Osteoblast (primary cell): ENCODE results near the gene LRRFIP1. TPM values are rescaled to one million over a fixed set of nuclear protein-coding genes. Genes with fewer than 3 reads are reported as not detected.

ENCODE experiments used
- DNase-seq: peaks from one replicate; pipeline ENCODE4 v3.0.0; 2011; ENCODE audit warnings: low spot score, mixed read lengths; ENCODE audit not compliant: insufficient read length; ENCODE audit errors: missing footprints
- H2AFZ ChIP-seq: 2 replicates; pipeline ENCODE4 v1.6.0; 2011; ENCODE audit warnings: mild to moderate bottlenecking, low read length
- H3K27ac ChIP-seq: 2 replicates; pipeline ENCODE4 v1.5.1; 2011; ENCODE audit warnings: mild to moderate bottlenecking, low read depth, low read length, moderate library complexity
- H3K27me3 ChIP-seq: 2 replicates; pipeline ENCODE4 v1.6.0; 2012; ENCODE audit warnings: mild to moderate bottlenecking, control low read depth, inconsistent platforms, low read length, moderate library complexity; ENCODE audit not compliant: insufficient read depth
- H3K36me3 ChIP-seq: 2 replicates; pipeline ENCODE4 v1.5.1; 2011; ENCODE audit warnings: mild to moderate bottlenecking, low read length, control low read depth, moderate library complexity; ENCODE audit not compliant: insufficient read depth
- H3K4me1 ChIP-seq: 2 replicates; pipeline ENCODE4 v1.5.1; 2011; ENCODE audit warnings: mild to moderate bottlenecking, low read length, control low read depth, moderate library complexity; ENCODE audit not compliant: insufficient read depth
- H3K4me2 ChIP-seq: 2 replicates; pipeline ENCODE4 v1.6.0; 2011; ENCODE audit warnings: mild to moderate bottlenecking, low read length; ENCODE audit not compliant: insufficient read depth
- H3K4me3 ChIP-seq: fragments of 200-600 bp; sonication (generic); 3 replicates; pipeline ENCODE4 v1.5.1; 2012; ENCODE audit warnings: mild to moderate bottlenecking, low read length, inconsistent platforms; ENCODE audit not compliant: insufficient read depth
- H3K79me2 ChIP-seq: 2 replicates; pipeline ENCODE4 v1.6.0; 2012; ENCODE audit warnings: mild to moderate bottlenecking, low read length, control low read depth, inconsistent platforms; ENCODE audit not compliant: insufficient read depth
- H3K9me3 ChIP-seq: 2 replicates; pipeline ENCODE4 v1.5.1; 2011; ENCODE audit warnings: low read depth, low read length, control low read depth
- H4K20me1 ChIP-seq: 2 replicates; pipeline ENCODE4 v1.6.0; 2012; ENCODE audit warnings: mild to moderate bottlenecking, low read length, control low read depth; ENCODE audit not compliant: insufficient read depth
- CTCF ChIP-seq: IDR thresholded peaks from 2 replicates; pipeline ENCODE4 v1.5.1; 2011; ENCODE audit warnings: mild to moderate bottlenecking, low read depth, low read length, moderate library complexity; ENCODE audit errors: extremely low read depth
- total RNA-seq: library from RNA; depleted of rRNA; stranded (reverse); fragments of >200 nt; gene quantifications from 2 replicates; pipeline ENCODE4 v1.2.3, GENCODE V29; 2012

Gene LRRFIP1
- total RNA-seq, 1 donor, result 51.8 TPM

DNA sequence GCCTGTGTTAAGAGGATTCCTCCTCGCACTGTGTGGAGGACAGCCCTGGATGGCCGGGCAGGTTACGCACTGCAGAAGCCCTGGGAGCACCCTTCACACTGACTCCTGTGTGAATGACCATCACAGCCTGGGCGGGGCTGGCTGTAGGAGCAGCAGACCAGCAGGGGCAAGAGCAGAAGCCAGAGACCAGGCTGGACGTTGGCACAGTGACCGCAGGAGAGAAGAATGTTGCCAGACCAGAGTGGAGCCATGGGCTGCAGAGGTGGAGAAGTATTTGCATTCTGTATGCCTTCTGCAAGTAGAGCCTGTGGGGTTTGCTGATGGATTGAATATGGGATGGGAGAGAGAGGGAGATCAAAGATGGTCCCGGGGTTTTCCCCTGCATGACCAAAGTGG is 23.1 kb downstream of the LRRFIP1 start:
- no peak overlapping the region for H3K4me2 ChIP-seq
- no peaks in the 10 kb centered on the region for H3K9me3 ChIP-seq
- H3K36me3 ChIP-seq, result peaks cover 3% of the 10 kb centered on the region
- DNase-seq, result no peak
- no peaks in the 10 kb centered on the region for H3K79me2 ChIP-seq
- no peak overlapping the region for H3K27ac ChIP-seq
- no peak overlapping the region for H2AFZ ChIP-seq
- H3K27me3 ChIP-seq, result no peaks in the 10 kb centered on the region
- H4K20me1 ChIP-seq, result no peaks in the 10 kb centered on the region
- TF ChIP-seq CTCF, result no peak
- peaks cover 2% of the 10 kb centered on the region for H3K4me1 ChIP-seq
- no peak overlapping the region for H3K4me3 ChIP-seq

DNA sequence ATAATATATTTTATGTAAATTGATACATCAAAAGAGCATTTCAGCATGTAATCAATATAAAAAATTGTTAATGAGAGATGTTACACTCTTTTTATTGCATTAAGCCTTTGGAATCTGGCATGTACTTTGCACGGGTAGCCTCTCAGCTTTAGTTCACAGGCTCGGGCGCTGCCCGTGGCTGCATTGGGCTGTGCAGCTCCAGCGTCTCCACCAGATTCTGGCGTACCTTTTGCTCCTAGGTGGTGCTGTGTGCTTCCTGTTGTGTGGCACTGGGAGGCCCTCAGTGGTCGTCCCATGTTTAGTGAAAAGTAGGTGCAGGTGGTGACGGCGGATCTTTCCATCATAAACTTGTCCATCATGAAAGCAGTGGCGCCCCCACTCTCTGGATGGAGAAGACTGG is 24.4 kb downstream of the LRRFIP1 start:
- H2AFZ ChIP-seq, result no peak overlapping the region
- no peaks in the 10 kb centered on the region for H3K27me3 ChIP-seq
- H4K20me1 ChIP-seq, result no peaks in the 10 kb centered on the region
- no peaks in the 10 kb centered on the region for H3K36me3 ChIP-seq
- no peaks in the 10 kb centered on the region for H3K79me2 ChIP-seq
- H3K4me3 ChIP-seq, result no peak overlapping the region
- peaks cover 2% of the 10 kb centered on the region for H3K4me1 ChIP-seq
- no peaks in the 10 kb centered on the region for H3K9me3 ChIP-seq
- H3K4me2 ChIP-seq, result no peak overlapping the region
- TF ChIP-seq CTCF, result no peak
- H3K27ac ChIP-seq, result no peak overlapping the region
- no peak for DNase-seq

- H3K27me3 ChIP-seq, result no peaks in the 10 kb centered on the region
- no peak for TF ChIP-seq CTCF
- no peak overlapping the region for H3K4me2 ChIP-seq
- H3K9me3 ChIP-seq, result no peaks in the 10 kb centered on the region
- no peak overlapping the region for H3K27ac ChIP-seq
- no peaks in the 10 kb centered on the region for H3K36me3 ChIP-seq
- no peak for DNase-seq
- H4K20me1 ChIP-seq, result no peaks in the 10 kb centered on the region
- H3K4me3 ChIP-seq, result no peak overlapping the region
- no peak overlapping the region for H2AFZ ChIP-seq
- no peaks in the 10 kb centered on the region for H3K79me2 ChIP-seq
- peaks cover 2% of the 10 kb centered on the region for H3K4me1 ChIP-seq
Observed at GRCh38 chr2:237652181-237652580, 24.8 kb downstream of the LRRFIP1 start.

GRCh38 chr2:237652854-237653253 is 25.5 kb downstream of the LRRFIP1 start:
- no peaks in the 10 kb centered on the region for H4K20me1 ChIP-seq
- no peak overlapping the region for H3K4me3 ChIP-seq
- H3K4me1 ChIP-seq, result peaks cover 2% of the 10 kb centered on the region
- H3K27me3 ChIP-seq, result no peaks in the 10 kb centered on the region
- H3K4me2 ChIP-seq, result no peak overlapping the region
- H2AFZ ChIP-seq, result no peak overlapping the region
- H3K27ac ChIP-seq, result no peak overlapping the region
- H3K79me2 ChIP-seq, result no peaks in the 10 kb centered on the region
- no peaks in the 10 kb centered on the region for H3K36me3 ChIP-seq
- DNase-seq, result no peak
- no peak for TF ChIP-seq CTCF
- H3K9me3 ChIP-seq, result no peaks in the 10 kb centered on the region
